Smooth muscle cell (in vitro differentiated cells): ENCODE data around the gene HTT. TPM values are rescaled to one million over a fixed set of nuclear protein-coding genes. Genes with fewer than 3 reads are reported as not detected.

ENCODE experiments used
- DNase-seq: peaks from one replicate; lab custom pipeline; 2025; ENCODE audit not compliant: unreplicated experiment; lab: John Stamatoyannopoulos, UW
- H2AFZ ChIP-seq: fragments of 200-600 bp; sonication (generic); 2 replicates; pipeline ENCODE4 v1.6.0; 2016; ENCODE audit warnings: antibody characterized with exemption, low read depth, mild to moderate bottlenecking
- H3F3A ChIP-seq: fragments of 200-600 bp; sonication (generic); 2 replicates; pipeline ENCODE4 v1.6.0; 2017; ENCODE audit warnings: antibody characterized with exemption, low read depth
- H3K27ac ChIP-seq: fragments of 200-600 bp; sonication (generic); 2 replicates; pipeline ENCODE4 v1.5.1; 2016; ENCODE audit warnings: low read depth, mild to moderate bottlenecking
- H3K27me3 ChIP-seq: fragments of 200-600 bp; sonication (generic); 2 replicates; pipeline ENCODE4 v1.6.1; 2016; ENCODE audit warnings: low read depth, mild to moderate bottlenecking
- H3K36me3 ChIP-seq: fragments of 200-600 bp; sonication (generic); 2 replicates; pipeline ENCODE4 v1.5.1; 2016; ENCODE audit warnings: low read depth
- H3K4me1 ChIP-seq: fragments of 200-600 bp; sonication (generic); 2 replicates; pipeline ENCODE4 v1.5.1; 2016; ENCODE audit warnings: low read depth
- H3K4me2 ChIP-seq: fragments of 200-600 bp; sonication (generic); 2 replicates; pipeline ENCODE4 v1.6.0; 2016; ENCODE audit warnings: mild to moderate bottlenecking
- H3K4me3 ChIP-seq: fragments of 200-600 bp; sonication (generic); 2 replicates; pipeline ENCODE4 v1.5.1; 2016; ENCODE audit warnings: mild to moderate bottlenecking
- H3K79me2 ChIP-seq: fragments of 200-600 bp; sonication (generic); 2 replicates; pipeline ENCODE4 v1.6.0; 2016; ENCODE audit warnings: low read depth, mild to moderate bottlenecking
- H3K9ac ChIP-seq: fragments of 200-600 bp; sonication (generic); 2 replicates; pipeline ENCODE4 v1.6.0; 2016; ENCODE audit warnings: low read depth
- H3K9me3 ChIP-seq: fragments of 200-600 bp; sonication (generic); replicated peaks from 2 replicates; pipeline ENCODE4 v1.5.1; 2016; ENCODE audit warnings: low read depth
- H4K20me1 ChIP-seq: fragments of 200-600 bp; sonication (generic); 2 replicates; pipeline ENCODE4 v1.6.0; 2016; ENCODE audit warnings: low read depth
- CTCF ChIP-seq: fragments of 200-600 bp; sonication (generic); IDR thresholded peaks from 2 replicates; pipeline ENCODE4 v1.5.1; 2017; ENCODE audit warnings: borderline replicate concordance, mild to moderate bottlenecking, antibody characterized with exemption; ENCODE audit not compliant: insufficient read depth, poor library complexity, severe bottlenecking
- WGBS: methylation state at CpG from one replicate; pipeline ENCODE4 v1.1.7; 2016; ENCODE audit warnings: low lambda C conversion rate; 5-methylcytosine and 5-hydroxymethylcytosine counted together
- polyA plus RNA-seq: library from polyadenylated mRNA; unstranded; fragments of >200 nt; fragmentation: Nextera tagmentation; extraction: Ambion mirVana; gene quantifications from 2 replicates; pipeline ENCODE4 v1.2.1, GENCODE V29; 2016
- total RNA-seq: library from RNA; depleted of rRNA; stranded (reverse); fragments of >200 nt; gene quantifications from 2 replicates; pipeline ENCODE4 v1.2.3, GENCODE V29; 2014

The HTT gene
- total and polyA plus RNA-seq, 2 experiments from 2014 or later: 7.1 to 16.4 TPM

GRCh38 chr4:3250956-3251690, 176.6 kb downstream of the HTT start:
- H3K27me3 ChIP-seq: no peaks in the 10 kb centered on the region
- DNase-seq: no peak
- no peak overlapping the region for H2AFZ ChIP-seq
- no peak overlapping the region for H3K4me3 ChIP-seq
- no peaks in the 10 kb centered on the region for H3F3A ChIP-seq
- no peak for TF ChIP-seq CTCF
- H4K20me1 ChIP-seq: no peaks in the 10 kb centered on the region
- no peaks in the 10 kb centered on the region for H3K4me1 ChIP-seq
- no peaks in the 10 kb centered on the region for H3K79me2 ChIP-seq
- H3K36me3 ChIP-seq: no peaks in the 10 kb centered on the region
- H3K27ac ChIP-seq: no peak overlapping the region
- H3K9me3 ChIP-seq: no peaks in the 10 kb centered on the region
- no peak overlapping the region for H3K4me2 ChIP-seq
- whole genome bisulfite sequencing: 89% methylated on average over 19 of the region's 19 CpGs
- no peak overlapping the region for H3K9ac ChIP-seq

- Histone ChIP-seq H3K9me3 (no peaks in the 10 kb centered on the region), H2AFZ (no peak overlapping the region), H3K4me2 (no peak overlapping the region), H3K36me3 (no peaks in the 10 kb centered on the region), H3K27me3 (no peaks in the 10 kb centered on the region), H3K9ac (no peak overlapping the region), H3K27ac (no peak overlapping the region), H3K4me3 (no peak overlapping the region), H3F3A (no peaks in the 10 kb centered on the region), H3K79me2 (no peaks in the 10 kb centered on the region), H4K20me1 (no peaks in the 10 kb centered on the region), H3K4me1 (no peaks in the 10 kb centered on the region)
- no peak for TF ChIP-seq CTCF
- DNase-seq: no peak
- 96% methylated on average over 11 of the region's 11 CpGs for WGBS
These were observed 177.4 kb downstream of the HTT start for GRCh38 chr4:3251691-3252479.

- Histone ChIP-seq H3K9ac (no peak overlapping the region), H3K9me3 (no peaks in the 10 kb centered on the region), H3K27me3 (no peaks in the 10 kb centered on the region), H3F3A (no peaks in the 10 kb centered on the region), H3K4me2 (no peak overlapping the region), H3K4me3 (no peak overlapping the region), H2AFZ (no peak overlapping the region), H3K4me1 (no peaks in the 10 kb centered on the region), H4K20me1 (no peaks in the 10 kb centered on the region), H3K27ac (no peak overlapping the region), H3K36me3 (no peaks in the 10 kb centered on the region), H3K79me2 (no peaks in the 10 kb centered on the region)
- no peak for DNase-seq
- no peak for TF ChIP-seq CTCF
- 100% methylated on average over 3 of the region's 3 CpGs for WGBS
These were observed 178.0 kb downstream of the HTT start for GRCh38 chr4:3252480-3252828.
